WTC11 (cell line): Measurements from ENCODE around the gene RGS19. TPM values are rescaled to one million over a fixed set of nuclear protein-coding genes. Genes with fewer than 3 reads are reported as not detected.
A peak's percentile ranks its signal among the peaks of the same experiment; 100 is the strongest.

Experiments used
- ATAC-seq: fragments of 200-7000 bp; cut with Tn5 transposase; 2 replicates; pipeline ENCODE4 v1.10.0; 2021; ENCODE audit warnings: mild to moderate bottlenecking, moderate library complexity
- CTCF ChIA-PET: fragments of 300-600 bp; sonication (Branson Sonifier 250); formaldehyde crosslinking; loops from one replicate; lab custom pipeline; 2021; ENCODE audit warnings: antibody characterized with exemption; lab: Charles Lee
- POLR2A ChIA-PET: fragments of 350-600 bp; sonication (Branson Sonifier 250); formaldehyde crosslinking; loops from one replicate; lab custom pipeline; 2021; ENCODE audit warnings: antibody characterized with exemption; lab: Charles Lee
- DNase-seq: peaks from one replicate; pipeline ENCODE4 v3.0.0; 2021; ENCODE audit warnings: low spot score
- H3K27ac Mint-ChIP-seq: 2 replicates; pipeline ENCODE4 v1.8.0; 2021; ENCODE audit warnings: mixed read lengths
- H3K27me3 Mint-ChIP-seq: 2 replicates; pipeline ENCODE4 v1.8.0; 2021; ENCODE audit warnings: low read depth, mild to moderate bottlenecking, moderate library complexity, mixed read lengths
- H3K36me3 Mint-ChIP-seq: 2 replicates; pipeline ENCODE4 v1.8.0; 2021; ENCODE audit warnings: mixed read lengths
- H3K4me1 Mint-ChIP-seq: 2 replicates; pipeline ENCODE4 v1.8.0; 2022; ENCODE audit warnings: mixed read lengths
- H3K4me3 Mint-ChIP-seq: 2 replicates; pipeline ENCODE4 v1.8.0; 2021; ENCODE audit warnings: mild to moderate bottlenecking, moderate library complexity, mixed read lengths
- H3K9me3 Mint-ChIP-seq: 2 replicates; pipeline ENCODE4 v1.8.0; 2021; ENCODE audit warnings: mixed read lengths
- FOXJ3 ChIP-seq: sonication (generic); formaldehyde crosslinking; IDR thresholded peaks from 2 replicates; pipeline ENCODE4 v1.9.0; 2021; ENCODE audit warnings: missing genetic modification reagents, mild to moderate bottlenecking, borderline replicate concordance
- RORB ChIP-seq: fragments of 250-450 bp; sonication (Bioruptor Pico); IDR thresholded peaks from 2 replicates; pipeline ENCODE4 v1.9.0; 2021; ENCODE audit warnings: mild to moderate bottlenecking
- ZNF219 ChIP-seq: sonication (generic); formaldehyde crosslinking; IDR thresholded peaks from 2 replicates; pipeline ENCODE4 v1.8.0; 2023; ENCODE audit warnings: missing genetic modification reagents, mild to moderate bottlenecking, borderline replicate concordance
- ZNF263 ChIP-seq: sonication (generic); formaldehyde crosslinking; IDR thresholded peaks from 2 replicates; pipeline ENCODE4 v1.8.1; 2022; ENCODE audit warnings: low read depth, mild to moderate bottlenecking, moderate library complexity, missing genetic modification reagents
- ZNF281 ChIP-seq: sonication (generic); formaldehyde crosslinking; IDR thresholded peaks from 2 replicates; pipeline ENCODE4 v1.8.0; 2023; ENCODE audit warnings: mild to moderate bottlenecking, missing genetic modification reagents
- ZSCAN18 ChIP-seq: fragments of 250-450 bp; sonication (Bioruptor Pico); IDR thresholded peaks from 2 replicates; pipeline ENCODE4 v2.1.2; 2022; ENCODE audit warnings: mild to moderate bottlenecking, moderate library complexity
- total RNA-seq: library from RNA; stranded (reverse); gene quantifications from 3 replicates; pipeline ENCODE4 v1.2.3, GENCODE V29; 2021
- TF ChIP-seq, protein P1 (sequence below): sonication (generic); formaldehyde crosslinking; IDR thresholded peaks from 2 replicates; pipeline ENCODE4 v1.8.1; 2023; ENCODE audit warnings: mild to moderate bottlenecking, missing genetic modification reagents, borderline replicate concordance
- TF ChIP-seq, protein P2 (sequence below): sonication (generic); formaldehyde crosslinking; IDR thresholded peaks from 2 replicates; pipeline ENCODE4 v1.8.1; 2022; ENCODE audit warnings: mild to moderate bottlenecking, missing genetic modification reagents, moderate library complexity, borderline replicate concordance
- TF ChIP-seq, protein P3 (sequence below): sonication (generic); formaldehyde crosslinking; IDR thresholded peaks from 2 replicates; pipeline ENCODE4 v1.8.1; 2023; ENCODE audit warnings: mild to moderate bottlenecking, missing genetic modification reagents, moderate library complexity

Gene RGS19
- total RNA-seq, 1 experiment from 2014 or later = 13.8 TPM

- TF ChIP-seq, protein P1, sequence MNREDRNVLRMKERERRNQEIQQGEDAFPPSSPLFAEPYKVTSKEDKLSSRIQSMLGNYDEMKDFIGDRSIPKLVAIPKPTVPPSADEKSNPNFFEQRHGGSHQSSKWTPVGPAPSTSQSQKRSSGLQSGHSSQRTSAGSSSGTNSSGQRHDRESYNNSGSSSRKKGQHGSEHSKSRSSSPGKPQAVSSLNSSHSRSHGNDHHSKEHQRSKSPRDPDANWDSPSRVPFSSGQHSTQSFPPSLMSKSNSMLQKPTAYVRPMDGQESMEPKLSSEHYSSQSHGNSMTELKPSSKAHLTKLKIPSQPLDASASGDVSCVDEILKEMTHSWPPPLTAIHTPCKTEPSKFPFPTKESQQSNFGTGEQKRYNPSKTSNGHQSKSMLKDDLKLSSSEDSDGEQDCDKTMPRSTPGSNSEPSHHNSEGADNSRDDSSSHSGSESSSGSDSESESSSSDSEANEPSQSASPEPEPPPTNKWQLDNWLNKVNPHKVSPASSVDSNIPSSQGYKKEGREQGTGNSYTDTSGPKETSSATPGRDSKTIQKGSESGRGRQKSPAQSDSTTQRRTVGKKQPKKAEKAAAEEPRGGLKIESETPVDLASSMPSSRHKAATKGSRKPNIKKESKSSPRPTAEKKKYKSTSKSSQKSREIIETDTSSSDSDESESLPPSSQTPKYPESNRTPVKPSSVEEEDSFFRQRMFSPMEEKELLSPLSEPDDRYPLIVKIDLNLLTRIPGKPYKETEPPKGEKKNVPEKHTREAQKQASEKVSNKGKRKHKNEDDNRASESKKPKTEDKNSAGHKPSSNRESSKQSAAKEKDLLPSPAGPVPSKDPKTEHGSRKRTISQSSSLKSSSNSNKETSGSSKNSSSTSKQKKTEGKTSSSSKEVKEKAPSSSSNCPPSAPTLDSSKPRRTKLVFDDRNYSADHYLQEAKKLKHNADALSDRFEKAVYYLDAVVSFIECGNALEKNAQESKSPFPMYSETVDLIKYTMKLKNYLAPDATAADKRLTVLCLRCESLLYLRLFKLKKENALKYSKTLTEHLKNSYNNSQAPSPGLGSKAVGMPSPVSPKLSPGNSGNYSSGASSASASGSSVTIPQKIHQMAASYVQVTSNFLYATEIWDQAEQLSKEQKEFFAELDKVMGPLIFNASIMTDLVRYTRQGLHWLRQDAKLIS (CRISPR knock-in tag) = no peak
- TF ChIP-seq, protein P2, sequence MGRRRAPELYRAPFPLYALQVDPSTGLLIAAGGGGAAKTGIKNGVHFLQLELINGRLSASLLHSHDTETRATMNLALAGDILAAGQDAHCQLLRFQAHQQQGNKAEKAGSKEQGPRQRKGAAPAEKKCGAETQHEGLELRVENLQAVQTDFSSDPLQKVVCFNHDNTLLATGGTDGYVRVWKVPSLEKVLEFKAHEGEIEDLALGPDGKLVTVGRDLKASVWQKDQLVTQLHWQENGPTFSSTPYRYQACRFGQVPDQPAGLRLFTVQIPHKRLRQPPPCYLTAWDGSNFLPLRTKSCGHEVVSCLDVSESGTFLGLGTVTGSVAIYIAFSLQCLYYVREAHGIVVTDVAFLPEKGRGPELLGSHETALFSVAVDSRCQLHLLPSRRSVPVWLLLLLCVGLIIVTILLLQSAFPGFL (CRISPR knock-in tag) = no peak
- TF ChIP-seq RORB (CRISPR knock-in tag) = no peak
- TF ChIP-seq, protein P3, sequence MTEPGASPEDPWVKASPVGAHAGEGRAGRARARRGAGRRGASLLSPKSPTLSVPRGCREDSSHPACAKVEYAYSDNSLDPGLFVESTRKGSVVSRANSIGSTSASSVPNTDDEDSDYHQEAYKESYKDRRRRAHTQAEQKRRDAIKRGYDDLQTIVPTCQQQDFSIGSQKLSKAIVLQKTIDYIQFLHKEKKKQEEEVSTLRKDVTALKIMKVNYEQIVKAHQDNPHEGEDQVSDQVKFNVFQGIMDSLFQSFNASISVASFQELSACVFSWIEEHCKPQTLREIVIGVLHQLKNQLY = no peak
Measured at GRCh38 chr20:64038224-64038564, 41.1 kb downstream of the RGS19 start (continued).

GRCh38 chr20:64037498-64038213, 41.7 kb downstream of the RGS19 start:
- Mint-ChIP-seq H3K36me3 (peaks cover 5% of the 10 kb centered on the region; the same call in 1 of the 2 replicates), H3K4me1 (peaks cover 28% of the 10 kb centered on the region), H3K4me3 (peak overlapping the region; percentile 63), H3K27ac (no peak overlapping the region), H3K9me3 (no peaks in the 10 kb centered on the region), H3K27me3 (peaks cover 35% of the 10 kb centered on the region)
- ATAC-seq = peak; percentile 19
- ChIA-PET CTCF (interaction anchor here (0.7 to 6.1 kb wide), 17 partner anchors 10 to 182 kb away, joined by 3 to 53 read pairs (median 6); partner anchors contain the start of genes LKAAEAR1, PRPF6, SAMD10 and SOX18), POLR2A (no interaction called here)
- TF ChIP-seq ZNF263 (CRISPR knock-in tag) (no peak), ZNF219 (CRISPR knock-in tag) (no peak), FOXJ3 (CRISPR knock-in tag) (no peak), ZNF281 (CRISPR knock-in tag) (no peak)
- DNase-seq = peak; percentile 50

- no peaks in the 10 kb centered on the region for H3K9me3 Mint-ChIP-seq
Measured at GRCh38 chr20:64037199-64037497, 42.2 kb downstream of the RGS19 start.

More at GRCh38 chr20:64037199-64037497, 42.2 kb downstream of the RGS19 start:
- no peak for DNase-seq
- H3K27me3 Mint-ChIP-seq = peaks cover 33% of the 10 kb centered on the region
- TF ChIP-seq ZSCAN18 (CRISPR knock-in tag) = no peak
- TF ChIP-seq, all 79 proteins: peak for 0
- Mint-ChIP-seq H3K36me3 (peaks cover 5% of the 10 kb centered on the region; the same call in 1 of the 2 replicates), H3K4me3 (no peak overlapping the region; the same call in 1 of the 2 replicates), H3K4me1 (peaks cover 28% of the 10 kb centered on the region), H3K27ac (no peak overlapping the region)
- ChIA-PET POLR2A (no interaction called here), CTCF (interaction anchor here (1.0 to 6.1 kb wide), 5 partner anchors 13 to 182 kb away, joined by 3 to 51 read pairs (median 6); partner anchors contain the start of genes LKAAEAR1, PRPF6, SAMD10 and SOX18)
- ATAC-seq = no peak
